Suprapubic skin (tissue), 4 donors: ENCODE measurements around the gene EML4. TPM values are rescaled to one million over a fixed set of nuclear protein-coding genes. Genes with fewer than 3 reads are reported as not detected.

Experiments
- DNase-seq, 2 donors: peaks; one replicate each; pipeline ENCODE4 v3.0.0-alpha.2; 2019; ENCODE audit warnings: low spot score in 2 of 2
- H3K27ac ChIP-seq: fragments of 200-600 bp; sonication (generic); one replicate; pipeline ENCODE4 v1.5.1; 2019
- H3K27me3 ChIP-seq: fragments of 200-600 bp; sonication (generic); one replicate; pipeline ENCODE4 v1.5.1; 2019
- H3K36me3 ChIP-seq: fragments of 200-600 bp; sonication (generic); one replicate; pipeline ENCODE4 v1.5.1; 2019
- H3K4me1 ChIP-seq: fragments of 200-600 bp; sonication (generic); one replicate; pipeline ENCODE4 v1.5.1; 2019
- H3K4me3 ChIP-seq: fragments of 200-600 bp; sonication (generic); one replicate; pipeline ENCODE4 v1.5.1; 2019; ENCODE audit warnings: mild to moderate bottlenecking
- H3K9me3 ChIP-seq: fragments of 200-600 bp; sonication (generic); one replicate; pipeline ENCODE4 v1.5.1; 2019
- CTCF ChIP-seq, 2 donors: fragments of 200-600 bp in 1 of 2; fragments of 450-650 bp in 1 of 2; sonication (generic) in 1 of 2; IDR thresholded peaks; one replicate each; pipeline ENCODE4 v1.5.1; 2016 to 2019; ENCODE audit warnings: antibody characterized with exemption in 2 of 2, mild to moderate bottlenecking in 1 of 2, moderate library complexity in 1 of 2
- EP300 ChIP-seq: sonication (generic); formaldehyde crosslinking; IDR thresholded peaks from one replicate; pipeline ENCODE4 v1.6.1; 2017; ENCODE audit warnings: antibody characterized with exemption
- POLR2A ChIP-seq, 2 donors: fragments of 450-650 bp; IDR thresholded peaks; one replicate each; pipeline ENCODE4 v1.6.1; 2017; ENCODE audit warnings: antibody characterized with exemption in 2 of 2, mild to moderate bottlenecking in 2 of 2, moderate library complexity in 2 of 2
- POLR2AphosphoS5 ChIP-seq, 3 donors: sonication (generic); formaldehyde crosslinking; IDR thresholded peaks; one replicate each; pipeline ENCODE4 v1.6.1; 2017; ENCODE audit warnings: antibody characterized with exemption in 3 of 3
- WGBS: methylation state at CpG from one replicate; pipeline ENCODE4 v1.1.5; 2018; 5-methylcytosine and 5-hydroxymethylcytosine counted together
- total RNA-seq, 4 donors: library from RNA; depleted of rRNA; stranded (reverse); fragments of >200 nt; gene quantifications; one replicate each; pipeline ENCODE4 v1.1.0, GENCODE V29; 2016

EML4 gene
- total RNA-seq, 4 donors from 2014 or later: 38.9 to 67.1 (median 43.3) TPM

- TF ChIP-seq POLR2AphosphoS5 (IDR thresholded peaks at IDR 0.05): peak; percentile 27 to 65 (median 64)
- peak in 1 of 2 donors; percentile 80 for TF ChIP-seq POLR2A (IDR thresholded peaks at IDR 0.05)
- no peak for TF ChIP-seq EP300
- no peak for TF ChIP-seq CTCF (IDR thresholded peaks at IDR 0.05)
- H3K4me3 ChIP-seq: peak within 1 kb of the TSS; percentile 95
- DNase-seq: peak; percentile 98
Observed at GRCh38 chr2:42360890-42361727, 192.0 kb downstream of the EML4 start, which contains the start of gene COX7A2L. Gene COX7A2L (minus strand): TSS chr2:42361217. CDS start chr2:42361161, 56 bp downstream.

GRCh38 chr2:42361728-42362283 lies 192.7 kb downstream of the EML4 start:
- H3K9me3 ChIP-seq: no peaks in the 10 kb centered on the region
- H3K36me3 ChIP-seq: no peaks in the 10 kb centered on the region
- WGBS: 15% methylated on average over 6 of the region's 6 CpGs
- no peaks in the 10 kb centered on the region for H3K27me3 ChIP-seq
- DNase-seq: no peak
- peaks cover 33% of the 10 kb centered on the region for H3K4me1 ChIP-seq
- H3K27ac ChIP-seq: peak overlapping the region; percentile 96
- peak overlapping the region; percentile 95 for H3K4me3 ChIP-seq
- TF ChIP-seq EP300 (no peak), CTCF (IDR thresholded peaks at IDR 0.05) (no peak), POLR2A (IDR thresholded peaks at IDR 0.05) (no peak), POLR2AphosphoS5 (IDR thresholded peaks at IDR 0.05) (no peak)

More at GRCh38 chr2:42360890-42361727, 192.0 kb downstream of the EML4 start, which contains the start of gene COX7A2L:
- Histone ChIP-seq H3K9me3 (no peaks in the 10 kb centered on the region), H3K27me3 (no peaks in the 10 kb centered on the region), H3K4me1 (peaks cover 34% of the 10 kb centered on the region), H3K36me3 (no peaks in the 10 kb centered on the region), H3K27ac (peak within 1 kb of the TSS; percentile 96)
- 1% methylated on average over 31 of the region's 61 CpGs for WGBS

- Histone ChIP-seq H3K27me3 (no peaks in the 10 kb centered on the region), H3K4me1 (peaks cover 45% of the 10 kb centered on the region), H3K4me3 (no peak overlapping the region), H3K36me3 (no peaks in the 10 kb centered on the region), H3K9me3 (no peaks in the 10 kb centered on the region), H3K27ac (no peak overlapping the region)
- 83% methylated on average over 3 of the region's 3 CpGs for WGBS
- no peak for DNase-seq
- TF ChIP-seq EP300: no peak
- no peak for TF ChIP-seq POLR2AphosphoS5 (IDR thresholded peaks at IDR 0.05)
- TF ChIP-seq POLR2A (IDR thresholded peaks at IDR 0.05): no peak
- TF ChIP-seq CTCF (IDR thresholded peaks at IDR 0.05): no peak
Observed at GRCh38 chr2:42363413-42363812, 194.3 kb downstream of the EML4 start.

GRCh38 chr2:42364658-42365057 lies 195.5 kb downstream of the EML4 start:
- H3K27me3 ChIP-seq: no peaks in the 10 kb centered on the region
- WGBS: 75% methylated on average over 3 of the region's 3 CpGs

More at GRCh38 chr2:42364658-42365057, 195.5 kb downstream of the EML4 start:
- Histone ChIP-seq H3K9me3 (no peaks in the 10 kb centered on the region), H3K27ac (no peak overlapping the region), H3K36me3 (no peaks in the 10 kb centered on the region), H3K4me1 (peaks cover 44% of the 10 kb centered on the region), H3K4me3 (no peak overlapping the region)
- no peak for TF ChIP-seq POLR2AphosphoS5 (IDR thresholded peaks at IDR 0.05)
- TF ChIP-seq CTCF (IDR thresholded peaks at IDR 0.05): no peak
- no peak for TF ChIP-seq POLR2A (IDR thresholded peaks at IDR 0.05)
- no peak for TF ChIP-seq EP300
- DNase-seq: no peak
